Measurements from ENCODE around the gene MRPL55. TPM values are rescaled to one million over a fixed set of nuclear protein-coding genes. Genes with fewer than 3 reads are reported as not detected.

The MRPL55 gene
- total RNA-seq, 1 experiment from 2014 or later: 60.4 TPM

GRCh38 chr1:228110556-228110955 lies 1.5 kb upstream of the MRPL55 start:
- ChIA-PET CTCF (no interaction called here), POLR2A (ENCODE audit: low non-redundant PET) (no interaction called here)
- no TSS peak for BruUV-seq (replicated peaks)
- Histone ChIP-seq H3K9me3 (ENCODE audit: low read depth, low read length, poor library complexity, severe bottlenecking) (no peaks in the 10 kb centered on the region), H3K27ac (ENCODE audit: low read depth, low read length, poor library complexity, severe bottlenecking) (no peak overlapping the region), H3K4me1 (ENCODE audit: insufficient read depth, low read length, poor library complexity, severe bottlenecking) (peaks cover 5% of the 10 kb centered on the region), H3K27me3 (replicated peaks; ENCODE audit: insufficient read depth, low read depth, low read length, poor library complexity) (no peaks in the 10 kb centered on the region), H3K4me3 (ENCODE audit: low read depth, low read length, poor library complexity, severe bottlenecking) (no peak overlapping the region), H3K36me3 (ENCODE audit: insufficient read depth, low read length, poor library complexity, severe bottlenecking) (peaks cover 9% of the 10 kb centered on the region)
- no peak for DNase-seq (ENCODE audit: low spot score)
- TF ChIP-seq EZH2 (IDR thresholded peaks at IDR 0.05; ENCODE audit: borderline replicate concordance, low read depth, low read length, poor library complexity, severe bottlenecking) (no peak), CTCF (conservative IDR thresholded peaks at IDR 0.05; ENCODE audit: low read depth, low read length) (no peak)
- intact Hi-C loops (cut with micrococcal nuclease; ENCODE audit: unreplicated experiment): no loop called here

- ChIA-PET POLR2A (ENCODE audit: low non-redundant PET) (no interaction called here), CTCF (interaction anchor here (0.7 kb wide), 1 partner anchor 1120 kb away, joined by 5 read pairs; no protein-coding TSS in a partner anchor)
- intact Hi-C loops (cut with micrococcal nuclease; ENCODE audit: unreplicated experiment): loop anchor here (1.0 kb wide), 1 partner anchor 30 kb away; the partner anchor contains the start of gene GUK1
- no peak for DNase-seq (ENCODE audit: low spot score)
- H3K4me1 ChIP-seq (ENCODE audit: insufficient read depth, low read length, poor library complexity, severe bottlenecking): peaks cover 5% of the 10 kb centered on the region
- BruUV-seq (replicated peaks): no TSS peak
- H3K36me3 ChIP-seq (ENCODE audit: insufficient read depth, low read length, poor library complexity, severe bottlenecking): peaks cover 9% of the 10 kb centered on the region
- no peak for TF ChIP-seq CTCF (conservative IDR thresholded peaks at IDR 0.05; ENCODE audit: low read depth, low read length)
- TF ChIP-seq EZH2 (IDR thresholded peaks at IDR 0.05; ENCODE audit: borderline replicate concordance, low read depth, low read length, poor library complexity, severe bottlenecking): no peak
- no peaks in the 10 kb centered on the region for H3K27me3 ChIP-seq (replicated peaks; ENCODE audit: insufficient read depth, low read depth, low read length, poor library complexity)
- H3K9me3 ChIP-seq (ENCODE audit: low read depth, low read length, poor library complexity, severe bottlenecking): no peaks in the 10 kb centered on the region
- peak overlapping the region; percentile 84 for H3K27ac ChIP-seq (ENCODE audit: low read depth, low read length, poor library complexity, severe bottlenecking)
- H3K4me3 ChIP-seq (ENCODE audit: low read depth, low read length, poor library complexity, severe bottlenecking): peak overlapping the region; percentile 87
These were observed 926 bp upstream of the MRPL55 start for GRCh38 chr1:228109962-228110488.

- ChIA-PET CTCF (no interaction called here), POLR2A (ENCODE audit: low non-redundant PET) (no interaction called here)
- Histone ChIP-seq H3K4me3 (ENCODE audit: low read depth, low read length, poor library complexity, severe bottlenecking) (peak overlapping the region; percentile 87), H3K4me1 (ENCODE audit: insufficient read depth, low read length, poor library complexity, severe bottlenecking) (peaks cover 10% of the 10 kb centered on the region), H3K27me3 (replicated peaks; ENCODE audit: insufficient read depth, low read depth, low read length, poor library complexity) (no peaks in the 10 kb centered on the region), H3K9me3 (ENCODE audit: low read depth, low read length, poor library complexity, severe bottlenecking) (no peaks in the 10 kb centered on the region), H3K27ac (ENCODE audit: low read depth, low read length, poor library complexity, severe bottlenecking) (peak overlapping the region; percentile 84), H3K36me3 (ENCODE audit: insufficient read depth, low read length, poor library complexity, severe bottlenecking) (peaks cover 9% of the 10 kb centered on the region)
- intact Hi-C loops (cut with micrococcal nuclease; ENCODE audit: unreplicated experiment): loop anchor here (1.0 kb wide), 1 partner anchor 32 kb away; the partner anchor contains the start of gene GUK1
- no peak for TF ChIP-seq CTCF (conservative IDR thresholded peaks at IDR 0.05; ENCODE audit: low read depth, low read length)
- TF ChIP-seq EZH2 (IDR thresholded peaks at IDR 0.05; ENCODE audit: borderline replicate concordance, low read depth, low read length, poor library complexity, severe bottlenecking): no peak
- DNase-seq (ENCODE audit: low spot score): no peak
- no TSS peak for BruUV-seq (replicated peaks)
These were observed 392 bp downstream of the MRPL55 start for GRCh38 chr1:228108742-228109072.

Measured in A673 (cell line).